GM11168 (cell line): ENCODE data around the gene PTPRE.

Experiments
- in situ Hi-C: fragments of 300-500 bp; cut with MboI; formaldehyde crosslinking; loops from one replicate; pipeline ENCODE4 v1.12.0; 2022; ENCODE audit warnings: low sequenced_read_pairs; ENCODE audit not compliant: unreplicated experiment

Gene PTPRE

DNA sequence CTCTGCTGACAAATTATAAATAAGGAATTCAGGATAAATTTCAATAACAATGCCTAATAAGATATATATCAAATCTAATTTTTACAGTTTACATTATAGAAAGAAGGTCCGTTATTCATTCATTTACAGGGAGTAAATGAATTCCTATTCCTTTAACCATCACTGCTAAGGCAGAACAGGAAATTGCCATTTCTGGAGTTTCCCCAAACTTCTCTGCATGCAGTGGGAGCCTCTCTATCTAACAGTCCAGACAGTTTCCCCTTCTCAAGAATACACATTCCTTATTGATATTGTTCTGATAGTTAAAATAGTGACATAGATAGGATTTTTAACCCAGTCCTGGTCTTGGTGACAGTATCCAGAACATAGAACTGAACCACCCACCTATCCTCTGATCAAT is 195.0 kb downstream of the PTPRE start:
- in situ Hi-C loops, result no loop called here

DNA sequence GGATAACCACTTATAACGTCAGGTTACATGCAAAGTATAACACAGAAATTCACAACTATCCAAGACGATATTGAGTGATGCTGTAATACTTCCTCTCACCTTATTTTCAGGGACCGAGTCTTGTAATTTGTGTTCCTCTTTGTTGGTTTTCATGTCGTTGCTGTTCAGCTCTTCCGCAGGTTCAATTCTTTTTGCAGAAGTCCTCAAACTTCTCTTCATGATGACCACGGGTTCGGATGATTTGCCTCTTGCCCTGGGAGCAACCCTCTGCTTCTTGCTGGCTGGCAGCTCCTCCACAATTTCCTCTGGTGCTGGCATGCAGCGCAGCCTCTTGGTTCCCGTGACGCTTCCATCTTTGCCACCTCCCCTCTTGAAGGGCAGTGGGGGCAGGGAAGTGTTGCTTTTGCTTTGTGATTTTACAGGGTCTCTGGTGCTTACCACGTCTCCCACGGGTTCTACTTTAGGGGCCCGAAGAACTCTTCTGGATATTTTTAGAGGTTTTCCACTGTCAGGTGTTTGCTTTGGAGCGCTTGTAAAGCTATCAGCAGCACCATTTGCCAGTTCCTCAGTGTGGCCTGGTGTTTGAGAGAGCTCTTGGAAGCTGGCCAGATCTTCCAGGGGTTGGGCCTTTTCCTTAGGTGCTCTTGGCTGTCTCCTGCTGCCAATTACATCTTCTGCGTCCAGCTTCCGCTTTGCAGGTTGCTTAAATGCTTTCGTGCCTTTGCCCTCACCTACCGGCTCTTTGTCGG is 195.8 kb downstream of the PTPRE start:
- in situ Hi-C loops, result no loop called here

DNA sequence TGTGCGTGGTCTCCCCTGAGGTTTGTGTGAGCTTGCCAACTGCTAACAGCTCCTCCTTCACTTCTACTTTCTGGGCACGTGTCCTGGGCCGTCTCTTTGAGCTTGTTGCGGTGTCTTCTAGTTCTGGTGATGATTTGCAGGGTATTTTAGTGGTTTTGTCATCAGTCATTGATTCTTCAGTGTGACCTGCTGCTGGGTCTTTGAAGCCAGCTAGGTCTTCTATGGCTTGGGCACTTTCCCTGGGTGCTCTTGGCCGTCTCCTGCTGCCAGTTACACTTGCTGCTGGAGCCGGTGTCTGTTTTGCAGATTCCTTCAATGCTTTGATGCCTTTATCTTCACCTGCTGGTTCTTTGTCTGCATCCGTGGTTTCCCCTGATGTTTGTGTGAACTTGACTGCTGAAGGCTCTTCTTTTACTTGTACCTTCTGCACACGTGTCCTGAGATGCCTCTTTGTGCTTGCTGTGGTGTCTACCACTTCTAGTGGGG is 196.4 kb downstream of the PTPRE start:
- in situ Hi-C loops, result no loop called here

DNA sequence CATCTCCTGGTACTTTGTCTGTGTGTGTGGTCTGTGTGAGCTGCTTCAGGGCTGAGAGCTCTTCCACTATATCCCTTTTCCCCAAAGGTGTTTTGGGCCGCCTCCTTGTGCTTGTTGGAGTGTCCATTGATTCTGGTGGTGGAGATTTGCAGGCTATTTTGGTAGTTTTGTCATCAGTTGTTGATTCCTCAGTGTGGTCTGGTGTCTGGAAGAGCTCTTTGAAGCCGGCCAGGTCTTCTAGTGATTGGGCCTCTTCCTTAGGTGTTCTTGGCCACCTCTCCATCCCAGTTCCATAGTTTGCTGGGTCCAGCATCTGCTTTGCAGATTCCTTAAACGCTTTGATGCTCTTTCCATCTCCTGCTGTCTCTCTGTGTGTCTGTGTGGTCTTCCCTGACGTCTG is 198.5 kb downstream of the PTPRE start:
- in situ Hi-C loops, result no loop called here

DNA sequence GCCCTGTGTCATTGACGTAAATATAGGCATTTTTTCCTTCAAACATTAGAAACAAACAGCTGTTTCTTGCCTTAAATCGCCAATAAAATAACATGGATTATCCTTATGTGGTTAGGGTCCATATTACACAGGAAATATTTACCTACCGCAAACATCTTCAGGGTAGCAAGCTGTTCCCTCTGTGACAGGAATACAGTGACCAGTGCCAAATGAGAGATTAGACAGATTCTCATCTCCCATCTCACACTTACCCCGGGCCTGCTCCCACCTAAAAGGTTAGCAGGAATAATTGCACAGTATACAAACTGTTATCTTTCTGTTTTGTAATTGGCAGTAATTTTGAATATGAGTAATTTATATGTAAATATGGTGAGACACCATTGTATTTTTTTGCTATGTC is 202.8 kb downstream of the PTPRE start:
- in situ Hi-C loops, result no loop called here

DNA sequence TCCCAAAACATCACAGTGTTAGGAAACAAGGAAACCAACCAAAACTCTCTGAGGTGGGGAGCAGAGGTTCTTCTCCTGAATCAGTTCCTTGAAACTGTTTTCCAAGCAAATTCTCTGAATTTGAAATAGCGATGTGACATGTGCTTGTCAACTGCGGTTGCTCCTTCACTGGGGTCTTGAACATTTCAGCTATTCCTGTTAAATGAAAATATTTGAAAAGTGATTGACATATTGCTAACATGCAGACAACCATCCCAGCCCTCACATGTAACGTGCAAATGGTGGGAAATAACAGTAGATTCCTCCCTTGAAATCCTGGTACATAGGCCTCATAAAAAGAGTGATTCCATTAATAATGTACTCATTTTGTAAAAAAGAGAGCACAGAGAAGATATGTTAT is 203.4 kb downstream of the PTPRE start:
- in situ Hi-C loops, result no loop called here

DNA sequence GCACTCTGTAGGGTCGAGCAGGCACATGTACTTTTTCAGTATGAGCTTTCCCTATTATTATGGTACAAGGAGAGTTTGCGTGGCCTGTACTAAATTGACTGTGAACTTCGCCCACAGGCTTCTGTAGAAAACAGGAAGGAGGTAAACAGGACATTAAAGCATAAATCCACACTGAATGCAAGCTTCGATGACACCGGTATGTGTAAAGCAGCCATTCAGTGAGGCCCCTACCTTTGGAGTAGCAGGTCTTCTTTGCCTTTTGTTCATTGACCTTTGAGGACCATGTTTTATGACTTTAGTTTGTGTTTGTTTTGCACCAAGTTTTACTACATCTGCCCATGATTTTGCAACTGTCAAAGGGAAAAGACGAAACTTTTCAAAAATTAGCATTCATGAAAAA is 204.8 kb downstream of the PTPRE start:
- in situ Hi-C loops, result no loop called here

DNA sequence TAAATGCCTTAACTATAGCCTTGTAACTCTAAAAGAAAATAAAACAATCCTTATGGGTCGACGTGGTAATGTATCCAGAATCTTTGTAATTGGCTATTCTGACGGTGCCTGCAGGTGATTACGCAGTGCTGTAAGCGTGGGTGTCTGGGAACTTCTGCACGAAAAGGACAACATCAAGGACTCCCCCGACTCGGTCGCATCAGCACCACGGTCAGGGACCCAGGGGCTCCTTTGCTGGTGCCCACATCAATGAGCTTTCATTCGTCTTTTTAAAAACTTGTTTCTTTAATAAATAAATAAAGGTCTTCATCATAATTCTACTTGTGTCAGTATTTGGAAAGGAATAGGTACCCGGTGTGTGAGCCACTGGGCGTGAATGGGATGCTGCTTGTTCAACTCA is 206.1 kb downstream of the PTPRE start:
- in situ Hi-C loops, result no loop called here

DNA sequence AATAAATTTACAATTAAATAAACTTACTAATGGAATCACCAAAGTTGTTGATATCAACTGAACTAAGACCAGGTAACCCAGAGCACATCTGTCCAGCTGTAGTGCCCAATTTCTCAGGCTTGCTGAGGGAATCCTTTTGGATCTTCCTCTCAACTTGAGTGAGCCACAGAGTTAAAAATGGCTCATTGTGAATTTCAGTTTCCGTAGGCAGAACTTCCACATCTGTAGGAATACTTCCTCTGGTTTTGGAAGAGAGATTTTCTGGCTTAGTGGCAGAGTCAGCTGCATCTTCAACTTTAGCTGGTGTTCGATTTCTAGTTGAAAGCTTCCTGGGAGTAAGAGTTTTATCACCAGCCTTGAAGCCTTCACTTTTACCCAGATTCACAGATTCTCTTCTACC is 208.0 kb downstream of the PTPRE start:
- in situ Hi-C loops, result no loop called here

DNA sequence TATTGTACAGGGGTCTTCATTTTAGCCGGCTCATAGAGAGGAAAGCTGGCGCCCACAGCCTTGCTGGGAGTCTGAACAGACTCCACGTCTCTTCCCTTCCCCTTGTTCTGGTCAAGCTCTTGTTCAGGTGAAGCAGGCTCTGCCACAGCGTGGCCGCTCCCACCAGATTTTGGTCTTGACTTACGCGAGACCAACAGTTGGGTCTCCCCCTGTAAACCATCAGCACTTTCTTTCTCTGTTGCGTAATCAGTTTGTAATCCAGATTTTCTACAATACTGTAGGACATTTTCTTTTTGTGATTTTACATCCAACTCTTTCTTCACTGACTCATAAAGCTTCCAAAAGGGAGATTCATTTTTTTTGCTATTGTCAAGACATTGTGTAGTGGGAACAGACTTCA is 208.5 kb downstream of the PTPRE start:
- in situ Hi-C loops, result no loop called here

DNA sequence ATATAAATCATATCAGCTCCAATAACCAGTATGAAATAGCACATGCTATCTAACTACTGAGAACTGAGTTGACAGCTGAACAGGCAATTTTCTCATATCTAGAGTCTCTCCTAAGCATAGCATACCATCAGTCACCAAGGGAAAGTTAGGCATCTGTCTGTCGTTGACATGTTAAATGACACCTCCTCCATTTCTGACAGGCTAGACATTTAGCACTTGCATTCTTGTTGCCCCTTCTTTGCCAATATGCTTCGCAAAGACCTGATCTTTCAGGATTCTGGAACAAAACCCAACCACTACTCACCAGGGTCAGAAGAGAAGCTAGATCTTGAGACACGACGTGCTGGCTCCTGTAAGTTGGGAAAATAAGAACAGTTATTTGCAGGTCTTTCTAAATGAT is 209.3 kb downstream of the PTPRE start:
- in situ Hi-C loops, result no loop called here

DNA sequence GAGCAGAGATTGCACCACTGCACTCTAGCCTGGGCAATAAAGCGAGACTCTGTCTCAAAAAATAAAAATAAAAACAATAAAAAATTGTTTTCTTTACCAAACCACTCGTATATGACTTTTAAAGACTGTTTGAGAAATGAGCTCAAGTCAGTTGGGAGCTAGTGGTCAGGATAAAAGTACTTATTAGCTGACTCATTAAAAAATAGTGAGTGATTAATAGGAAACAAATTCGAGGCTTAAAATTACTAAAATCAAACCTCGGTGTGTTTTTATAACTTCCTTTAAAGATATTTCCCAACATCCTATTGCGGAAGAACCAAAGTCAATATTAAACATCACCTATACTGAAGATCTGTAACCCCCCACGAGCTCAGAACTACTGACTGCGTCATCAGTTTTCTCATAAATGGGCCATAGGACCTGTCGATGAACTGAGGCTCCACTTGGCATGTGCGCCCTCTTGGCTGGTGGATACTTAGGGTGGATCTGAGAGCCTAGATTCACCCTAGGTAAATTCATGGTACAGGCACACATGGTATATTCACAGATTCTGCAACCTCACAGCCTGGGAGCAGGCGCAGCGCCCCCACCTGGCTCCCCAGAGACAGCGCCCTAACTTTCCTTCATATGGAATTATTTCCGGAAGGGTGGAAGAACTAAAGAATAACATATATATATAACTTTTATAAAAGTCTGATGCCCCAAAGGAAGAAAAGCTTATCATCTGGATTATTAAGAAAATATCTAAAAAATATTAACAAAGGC is 210.1 kb downstream of the PTPRE start:
- in situ Hi-C loops, result no loop called here

DNA sequence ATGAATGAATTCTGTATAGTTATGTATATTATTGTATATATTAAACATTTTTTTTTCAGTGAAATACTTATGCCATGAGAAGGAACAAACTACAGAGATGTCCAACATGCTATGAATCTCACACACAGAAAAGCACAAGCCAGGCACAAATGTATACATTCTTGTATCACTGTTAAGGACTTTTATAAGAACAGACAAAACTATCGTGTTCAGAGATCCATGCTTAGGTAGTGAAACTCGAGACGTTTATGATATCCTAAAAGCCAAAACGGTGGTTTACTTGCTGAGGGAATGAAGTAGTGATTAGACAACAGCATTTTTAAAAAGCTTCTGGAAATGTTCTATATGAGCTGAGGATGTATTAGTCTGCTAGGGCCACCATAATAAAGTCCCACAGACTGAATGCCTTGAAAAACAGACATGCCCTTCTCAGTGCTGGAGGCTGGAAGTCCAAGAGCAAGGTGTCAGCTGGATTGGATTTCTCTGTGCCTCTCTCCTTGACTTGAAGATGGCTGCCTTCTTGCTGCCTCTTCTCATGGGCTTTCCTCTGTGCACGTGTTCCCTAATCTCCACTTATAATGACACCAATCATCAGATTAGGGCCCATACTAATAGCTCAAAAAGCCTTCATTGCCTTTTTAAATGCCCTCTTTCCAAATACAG is 215.0 kb downstream of the PTPRE start:
- in situ Hi-C loops, result no loop called here

DNA sequence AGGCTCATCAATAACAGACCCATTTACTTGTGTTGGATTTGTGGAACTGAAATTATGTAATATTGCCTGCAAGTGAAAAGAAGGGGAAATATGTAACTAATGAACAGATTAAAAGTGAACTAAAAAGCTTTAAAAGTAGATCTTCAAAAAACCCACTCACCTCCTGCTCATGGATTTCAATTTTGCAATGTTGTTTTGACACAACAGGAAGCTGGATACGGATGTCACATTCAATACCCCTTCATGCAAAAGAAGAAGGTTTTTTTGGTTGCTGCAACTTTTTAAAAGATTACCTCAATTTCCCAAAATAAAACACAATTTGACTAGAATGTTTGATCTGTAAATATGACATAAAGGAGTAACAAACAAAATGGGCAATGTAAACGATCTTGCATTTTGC is 216.0 kb downstream of the PTPRE start:
- in situ Hi-C loops, result no loop called here

DNA sequence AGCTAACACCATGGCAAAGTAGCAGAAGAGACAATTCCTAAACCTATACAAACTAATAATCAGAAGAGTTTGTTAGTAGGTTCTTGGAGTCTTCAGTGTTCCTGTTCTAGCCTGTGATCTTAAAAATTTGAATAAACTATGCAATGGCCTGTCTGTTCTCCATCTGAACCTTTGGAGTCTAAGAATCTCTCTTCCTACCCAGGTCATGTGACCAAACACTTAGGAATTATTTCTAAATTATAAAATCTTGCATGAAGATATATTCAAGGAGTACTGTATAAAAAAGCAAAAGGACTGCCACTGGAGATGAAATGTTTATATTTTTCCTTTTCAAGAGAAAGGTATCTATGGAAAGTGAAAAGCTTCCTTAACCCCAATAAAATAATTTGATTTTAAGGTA is 216.9 kb downstream of the PTPRE start:
- in situ Hi-C loops, result no loop called here

DNA sequence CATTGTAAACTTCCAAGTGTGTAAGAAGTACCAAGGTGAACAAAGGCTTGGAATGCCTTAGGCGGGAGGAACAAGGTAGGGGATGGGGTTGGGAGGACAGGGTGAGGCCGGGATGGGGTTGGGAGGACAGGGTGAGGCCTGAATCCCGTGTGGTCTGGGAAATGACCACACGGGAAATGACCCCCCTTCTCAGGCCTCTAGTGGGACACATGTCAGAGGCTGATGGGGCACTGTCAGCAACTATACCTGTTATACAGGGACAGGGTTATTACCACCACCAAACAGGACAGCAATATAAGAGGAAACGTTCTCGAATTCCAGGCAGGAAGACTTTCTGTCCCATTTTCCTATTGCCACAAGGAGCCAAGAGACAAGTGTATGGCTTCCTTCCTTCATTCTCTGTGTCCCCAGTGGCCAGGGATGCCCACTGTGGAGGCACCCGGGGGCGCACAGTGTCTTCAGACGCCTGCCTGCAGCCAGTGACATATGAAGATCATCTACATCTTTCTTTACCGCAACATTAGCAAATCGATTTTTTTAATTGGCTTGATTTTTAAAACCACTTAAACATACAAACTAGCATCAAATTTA is 218.0 kb downstream of the PTPRE start:
- in situ Hi-C loops, result no loop called here

DNA sequence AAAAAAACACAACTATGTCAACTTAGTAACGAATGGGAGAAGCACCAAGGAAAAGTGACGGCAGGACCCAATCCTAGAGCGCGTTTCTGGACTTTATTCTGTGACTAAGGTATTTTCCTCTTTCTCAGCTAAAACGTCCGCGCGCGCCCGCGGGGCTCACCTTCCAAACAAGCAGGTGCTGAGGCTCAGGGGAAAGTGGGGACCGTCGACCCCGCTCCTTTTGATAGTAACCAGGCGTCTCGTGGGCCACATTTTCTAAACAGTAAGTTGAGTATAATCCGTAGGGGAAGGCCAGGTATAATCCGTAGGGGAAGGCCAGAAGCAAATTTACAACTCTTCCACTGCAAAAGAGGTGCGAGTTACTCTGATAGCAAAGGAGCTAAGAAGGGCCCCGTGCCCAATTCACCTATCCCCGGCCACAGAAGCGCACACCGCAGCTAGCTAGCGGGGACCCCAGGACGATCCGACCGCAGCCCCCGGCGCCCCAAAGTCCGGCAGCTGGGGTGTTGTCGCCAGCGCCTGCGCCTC is 218.6 kb downstream of the PTPRE start:
- in situ Hi-C loops, result no loop called here

DNA sequence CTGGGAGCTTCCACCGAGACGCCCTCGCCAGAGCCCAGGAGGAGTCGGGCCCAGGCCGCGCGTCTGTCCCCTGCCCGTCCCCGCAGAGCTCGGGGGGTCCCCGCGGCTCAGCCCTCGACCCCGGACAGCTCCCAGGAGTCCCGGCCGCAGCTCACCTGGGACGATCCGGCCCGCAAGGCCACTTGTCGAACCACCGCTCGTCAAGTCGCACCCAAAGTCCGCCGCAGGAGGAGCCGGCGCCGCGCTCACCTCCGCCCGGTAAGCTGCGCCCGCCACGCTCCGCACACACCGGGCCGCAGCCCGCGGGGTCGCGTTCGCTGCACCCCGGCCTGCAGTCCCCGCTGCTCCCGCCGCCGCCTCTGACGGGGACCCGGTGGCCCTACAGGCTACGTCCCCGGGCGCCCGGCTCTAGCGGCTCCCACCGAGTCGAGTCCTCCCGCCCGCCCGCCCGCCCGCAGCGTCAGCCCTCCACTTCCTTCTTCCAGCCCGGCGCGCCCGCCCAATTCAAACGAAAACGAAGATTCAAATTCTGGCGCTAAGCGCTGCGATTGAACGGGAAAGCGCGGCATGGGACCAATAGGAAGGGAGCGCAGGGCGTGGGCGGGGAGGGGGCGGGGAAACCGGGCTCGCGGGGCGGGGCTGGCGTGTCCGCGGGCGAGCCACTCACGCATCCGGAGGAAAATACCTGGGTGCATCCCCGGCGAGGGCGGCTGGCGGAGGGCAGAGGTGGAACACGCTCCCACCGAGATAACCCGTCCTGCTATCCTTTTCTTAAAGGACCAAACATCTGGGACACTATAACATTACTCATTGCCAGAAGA is 219.3 kb downstream of the PTPRE start, which contains the start of gene MKI67:
Gene MKI67, minus strand, starts transcription at position 480 of the 821 bp plus-strand sequence. CDS start 756 bp downstream, outside the sequence.
- in situ Hi-C loops, result no loop called here

DNA sequence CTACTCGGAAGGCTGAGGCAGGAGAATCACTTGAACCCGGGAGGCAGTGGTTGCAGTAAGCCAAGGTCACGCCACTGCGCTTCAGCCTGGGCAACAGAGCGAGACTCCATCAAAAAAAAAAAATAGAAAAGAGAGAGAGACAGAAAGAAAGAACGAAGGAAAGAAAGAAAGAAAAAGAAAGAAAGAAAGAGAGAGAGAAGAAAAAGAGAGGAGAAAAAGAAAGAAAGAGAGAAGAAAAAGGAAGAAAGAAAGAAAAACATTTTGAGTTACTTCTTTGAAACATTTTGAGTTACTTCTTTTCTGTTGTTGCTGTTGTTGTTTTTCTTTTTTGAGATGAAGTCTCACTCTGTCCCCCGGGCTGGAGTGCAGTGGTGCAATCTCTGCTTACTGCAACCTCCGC is 221.7 kb downstream of the PTPRE start:
- in situ Hi-C loops, result no loop called here

DNA sequence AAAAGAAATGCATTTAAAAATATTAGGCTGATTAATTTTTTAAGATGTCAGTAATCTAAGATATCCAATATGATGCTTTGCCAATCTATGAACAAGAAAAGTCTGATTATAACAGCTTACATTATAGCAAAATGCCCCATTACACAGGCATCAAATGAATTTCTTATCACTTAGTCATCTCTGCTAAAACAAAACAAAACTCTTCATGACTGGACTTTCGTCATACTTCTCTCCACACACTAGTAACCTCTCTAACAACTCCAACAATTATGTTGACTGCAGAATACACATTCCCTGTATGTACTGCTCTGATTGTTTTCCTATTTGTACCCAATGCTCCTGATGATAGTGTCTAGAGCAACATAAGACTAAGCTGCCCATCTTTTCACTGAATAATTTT is 223.1 kb downstream of the PTPRE start:
- in situ Hi-C loops, result no loop called here
